Stimulated activated CD8-positive, alpha-beta memory T cell treated with anti-CD3 and anti-CD28 coated beads, Interleukin-7, amount 100 ng/mL, for 1 hour (primary cell): ENCODE results near the gene PRR35.
A peak's percentile ranks its signal among the peaks of the same experiment; 100 is the strongest.

Source experiments
- DNase-seq, 2 donors: peaks; one replicate each; pipeline ENCODE4 v3.0.0-alpha.2; 2020; ENCODE audit warnings: low read depth in 2 of 2

The PRR35 gene

DNA sequence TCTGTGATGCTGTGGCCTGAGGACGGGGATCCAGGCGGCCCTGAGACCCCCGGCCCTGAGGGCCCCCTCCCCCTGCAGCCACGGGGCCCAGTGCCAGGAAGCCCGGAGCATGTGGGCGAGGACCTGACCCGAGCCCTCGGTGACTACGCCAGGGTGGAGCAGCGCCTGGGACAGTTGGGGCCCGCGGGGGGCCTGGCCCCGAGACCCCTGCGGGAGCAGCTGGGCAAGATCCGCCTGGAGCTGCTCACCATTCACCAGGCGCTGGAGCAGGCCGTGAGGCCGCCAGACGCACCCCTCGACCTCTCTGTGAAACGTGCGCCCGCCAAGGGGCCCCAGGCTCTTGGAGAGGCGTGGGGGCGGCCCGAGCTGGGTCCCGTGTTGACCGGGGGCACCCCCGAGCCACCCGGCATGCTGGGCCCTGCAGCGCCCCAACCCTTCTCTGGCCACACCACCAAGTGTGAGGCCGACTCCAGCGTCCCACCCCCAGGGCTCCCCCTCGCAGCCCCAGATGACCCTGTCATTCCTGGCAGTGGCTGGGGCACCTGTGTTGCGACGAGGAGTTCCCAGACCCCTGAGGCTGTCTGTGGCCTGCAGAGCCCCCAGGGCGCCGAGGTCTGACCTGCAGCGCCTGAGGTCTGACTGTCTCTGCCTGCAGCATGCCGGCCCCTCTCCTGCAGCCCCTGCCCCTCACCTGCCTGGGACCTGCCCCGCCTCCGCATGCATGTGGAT is 4.7 kb downstream of the PRR35 start:
- DNase-seq, result no peak

DNA sequence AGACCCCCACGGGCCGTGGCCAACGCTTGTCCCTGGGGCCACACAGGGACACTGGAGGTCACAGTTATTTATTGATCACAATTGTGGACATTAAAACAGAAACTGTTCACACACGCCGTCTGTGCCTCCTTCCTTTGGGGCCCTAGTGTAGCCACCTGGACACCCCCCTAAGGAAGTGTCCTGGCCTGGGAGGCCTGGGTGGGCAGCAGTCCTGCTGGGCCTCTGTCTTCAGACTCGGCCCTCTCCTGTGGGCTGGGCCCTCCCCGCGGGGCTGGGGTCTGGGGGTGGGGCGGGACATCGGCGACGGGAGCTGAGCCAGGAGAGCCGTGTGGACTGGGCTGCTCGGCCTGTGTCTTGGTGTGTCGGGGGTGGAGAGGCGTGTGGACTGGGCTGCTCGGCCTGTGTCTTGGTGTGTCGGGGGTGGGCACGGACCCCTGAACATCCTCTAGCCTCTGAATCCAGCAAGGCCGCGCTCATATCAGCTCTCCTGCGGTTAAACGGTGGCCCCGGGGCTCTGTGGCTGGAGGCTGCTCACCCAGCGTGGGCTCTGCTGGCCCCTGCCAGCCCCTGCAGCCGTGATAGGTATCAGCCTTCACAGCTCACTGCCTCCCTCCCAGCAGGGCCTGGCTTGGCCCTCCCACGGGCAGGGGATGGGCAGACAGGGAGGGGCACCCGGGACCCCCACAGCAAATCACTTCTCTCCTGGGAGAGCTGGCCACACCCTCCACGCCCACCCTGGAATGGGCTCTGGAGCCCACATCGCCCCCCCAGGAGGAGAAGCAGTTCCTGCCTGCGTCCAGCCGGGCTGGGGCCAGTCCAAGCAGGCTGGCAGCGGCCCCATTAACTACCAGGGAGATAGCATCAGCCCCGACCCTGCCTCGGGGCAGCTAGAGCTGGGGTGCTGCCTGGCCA is 5.5 kb downstream of the PRR35 start:
- no peak for DNase-seq

DNA sequence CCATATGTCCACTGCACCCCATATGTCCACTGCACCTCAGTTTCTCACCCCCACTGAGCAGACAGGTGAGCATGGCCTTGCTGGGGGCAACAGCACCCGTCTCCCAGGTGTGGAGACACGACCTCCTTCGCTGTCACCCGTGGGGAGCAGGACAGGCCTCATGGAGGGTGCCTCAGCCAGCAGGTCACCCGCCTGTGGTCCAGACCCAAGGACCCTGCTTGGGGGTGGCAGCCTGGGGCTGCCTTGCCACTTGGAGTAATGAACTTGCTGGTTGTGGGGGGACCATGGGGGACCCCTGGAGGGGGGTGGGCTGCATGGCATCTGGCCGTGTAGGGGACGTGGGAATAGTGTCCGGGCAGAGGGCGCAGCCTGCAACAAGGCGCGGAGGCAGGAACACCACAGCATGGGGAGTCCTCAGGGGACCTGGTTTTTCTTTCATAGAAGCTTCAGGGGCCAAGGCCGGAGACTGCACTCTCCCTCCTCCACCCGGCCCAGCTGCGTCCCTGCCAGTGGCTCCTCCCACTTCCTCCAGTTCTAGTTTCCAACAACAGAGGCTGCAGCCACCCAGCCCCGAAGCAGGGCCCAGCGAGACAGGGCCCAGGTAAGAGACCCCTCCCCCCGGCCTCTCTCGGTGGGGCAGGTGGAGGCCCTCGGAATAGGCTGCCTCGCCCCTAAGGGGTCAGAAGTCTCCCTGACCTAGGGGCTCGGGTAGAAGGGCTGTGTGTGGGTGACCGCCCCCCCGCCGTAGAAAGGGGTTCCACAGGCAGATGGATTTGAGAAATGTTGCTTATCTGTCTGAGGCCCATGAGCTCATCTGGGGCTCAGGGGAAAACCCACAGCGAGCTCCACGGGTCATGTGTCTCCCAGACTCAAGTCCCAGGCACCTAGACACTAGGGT is 6.5 kb downstream of the PRR35 start, which contains the start of gene NHLRC4:
TSS of gene NHLRC4 (plus strand) at position 531 of the 898 bp plus-strand sequence. CDS start 1,043 bp downstream, outside the sequence.
- no peak for DNase-seq

DNA sequence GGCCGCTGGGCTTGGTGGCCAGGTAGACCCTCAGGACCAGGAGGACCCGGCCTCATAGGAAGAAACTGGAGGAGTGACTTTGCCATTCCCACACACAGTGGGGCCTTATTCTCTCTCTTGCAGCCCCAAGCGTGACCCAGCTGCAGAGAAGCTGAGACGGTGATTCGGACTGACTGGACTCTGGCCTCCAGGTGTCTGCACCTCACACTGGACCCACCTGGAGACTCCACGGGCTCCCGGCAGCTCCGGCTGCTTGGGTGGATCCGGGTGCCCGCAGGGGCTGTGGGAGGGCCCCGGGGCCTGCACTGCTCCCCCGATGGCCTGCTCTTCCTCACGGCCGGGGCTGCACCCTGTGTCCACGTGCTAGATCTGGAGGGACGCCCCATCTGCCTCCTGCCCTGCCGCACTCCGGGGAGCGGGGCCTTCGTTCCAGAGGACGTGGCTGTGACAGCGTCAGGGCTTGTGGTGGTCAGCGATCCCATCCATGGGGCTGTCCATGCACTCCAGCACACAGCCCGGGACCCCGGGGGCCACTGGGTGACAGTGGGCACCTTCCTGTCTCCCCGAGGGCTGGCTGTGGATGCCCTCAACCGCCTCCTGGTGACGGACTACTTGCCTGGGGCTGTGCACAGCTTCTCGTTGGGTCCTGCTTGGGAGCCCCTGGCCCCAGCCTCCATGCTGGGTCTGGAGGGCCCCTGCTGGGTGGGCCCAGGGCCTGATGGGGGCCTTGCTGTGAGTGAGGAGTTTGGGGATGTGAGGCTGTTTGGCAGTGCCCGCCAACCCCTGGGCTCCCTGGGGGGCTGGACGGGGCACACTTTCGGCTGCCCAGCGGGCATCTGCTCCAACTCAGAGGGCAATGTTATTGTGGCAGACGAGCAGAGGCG is 7.4 kb downstream of the PRR35 start:
- DNase-seq, result no peak

DNA sequence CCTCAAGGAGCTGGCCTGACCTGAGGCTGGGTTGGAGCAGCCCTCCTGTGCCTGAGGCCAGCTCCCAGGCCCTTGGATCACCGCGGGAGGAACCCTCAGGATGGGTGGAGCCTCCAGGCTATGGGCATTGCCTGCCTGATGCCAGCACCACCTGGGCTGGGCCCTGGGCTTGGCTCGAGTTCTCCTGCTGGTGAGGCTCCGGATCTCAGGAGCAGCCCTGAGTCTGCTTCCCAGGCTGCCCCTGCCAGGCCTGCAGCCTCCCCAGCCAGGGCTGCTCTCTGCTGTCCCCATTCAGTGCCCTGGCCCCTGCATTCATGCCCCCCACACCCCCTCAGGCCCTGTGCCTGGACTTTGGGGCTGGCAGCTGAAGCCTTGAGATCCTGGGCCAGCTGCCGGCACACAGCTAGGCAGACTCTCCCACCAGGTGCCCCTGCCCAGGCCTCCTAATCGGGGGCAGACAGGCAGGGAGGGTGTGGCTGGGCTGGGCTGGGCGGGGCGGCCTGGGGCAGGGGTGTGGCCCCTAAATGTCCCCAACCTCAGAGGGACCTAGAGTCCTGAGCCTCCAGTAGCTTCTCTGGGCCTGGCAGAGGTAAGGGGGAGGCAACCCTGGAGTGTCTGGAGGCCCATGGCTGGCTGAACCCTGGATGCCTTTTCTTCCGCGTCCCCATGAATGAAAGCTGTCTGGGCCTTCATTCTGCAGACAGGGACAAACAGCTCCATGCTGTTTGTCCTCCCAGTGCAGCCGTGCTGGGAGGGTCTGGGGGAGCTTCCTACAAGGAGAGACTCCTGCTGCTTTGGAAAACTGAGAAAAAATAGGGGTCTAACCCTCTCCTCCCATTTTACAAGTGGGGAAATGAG is 8.4 kb downstream of the PRR35 start:
- no peak for DNase-seq

DNA sequence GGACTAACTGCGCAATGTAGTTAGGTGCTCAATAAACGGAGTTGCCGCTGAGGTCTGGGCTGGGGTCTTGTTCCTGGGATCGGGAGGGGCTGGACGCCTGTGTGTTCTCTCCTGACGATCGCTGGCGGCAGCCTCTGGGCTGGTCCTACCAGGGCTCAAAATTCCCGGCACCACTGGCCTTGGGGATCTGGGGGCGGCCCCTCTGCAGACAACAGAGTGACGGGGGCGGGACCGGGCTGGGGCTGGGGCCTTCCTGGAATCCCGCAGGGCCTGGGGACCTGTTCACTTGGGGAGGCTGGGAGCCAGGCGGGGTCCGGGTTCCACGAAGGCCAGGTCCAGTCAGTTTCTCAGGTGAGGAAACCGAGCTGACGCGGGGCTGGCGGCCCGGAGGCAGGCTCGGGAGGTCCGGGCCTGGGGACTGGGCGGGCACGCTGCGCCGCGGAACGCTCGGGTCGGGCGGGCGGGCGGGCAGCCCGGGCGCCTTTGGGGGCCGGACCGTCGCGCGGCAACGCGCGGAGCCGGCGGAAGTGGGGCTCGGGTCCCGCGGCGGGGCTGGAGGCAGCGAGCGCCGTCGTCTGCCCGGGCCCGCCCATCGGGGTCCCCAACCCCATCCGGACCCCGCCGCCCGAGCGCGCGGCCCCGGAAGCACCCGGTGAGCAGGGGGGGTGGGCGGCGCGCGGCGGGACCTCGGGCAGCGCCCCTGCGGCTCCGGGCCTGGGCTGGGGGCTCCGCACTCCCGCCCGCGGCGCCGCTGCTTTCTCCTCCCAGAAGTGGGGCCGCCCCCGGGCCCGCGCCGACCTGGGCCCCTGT is 9.5 kb downstream of the PRR35 start, which contains the start of gene PIGQ:
TSS of gene PIGQ (plus strand) at position 524 of the 810 bp plus-strand sequence. CDS start 4,107 bp downstream, outside the sequence.
- peak; percentile 35 to 37 for DNase-seq

DNA sequence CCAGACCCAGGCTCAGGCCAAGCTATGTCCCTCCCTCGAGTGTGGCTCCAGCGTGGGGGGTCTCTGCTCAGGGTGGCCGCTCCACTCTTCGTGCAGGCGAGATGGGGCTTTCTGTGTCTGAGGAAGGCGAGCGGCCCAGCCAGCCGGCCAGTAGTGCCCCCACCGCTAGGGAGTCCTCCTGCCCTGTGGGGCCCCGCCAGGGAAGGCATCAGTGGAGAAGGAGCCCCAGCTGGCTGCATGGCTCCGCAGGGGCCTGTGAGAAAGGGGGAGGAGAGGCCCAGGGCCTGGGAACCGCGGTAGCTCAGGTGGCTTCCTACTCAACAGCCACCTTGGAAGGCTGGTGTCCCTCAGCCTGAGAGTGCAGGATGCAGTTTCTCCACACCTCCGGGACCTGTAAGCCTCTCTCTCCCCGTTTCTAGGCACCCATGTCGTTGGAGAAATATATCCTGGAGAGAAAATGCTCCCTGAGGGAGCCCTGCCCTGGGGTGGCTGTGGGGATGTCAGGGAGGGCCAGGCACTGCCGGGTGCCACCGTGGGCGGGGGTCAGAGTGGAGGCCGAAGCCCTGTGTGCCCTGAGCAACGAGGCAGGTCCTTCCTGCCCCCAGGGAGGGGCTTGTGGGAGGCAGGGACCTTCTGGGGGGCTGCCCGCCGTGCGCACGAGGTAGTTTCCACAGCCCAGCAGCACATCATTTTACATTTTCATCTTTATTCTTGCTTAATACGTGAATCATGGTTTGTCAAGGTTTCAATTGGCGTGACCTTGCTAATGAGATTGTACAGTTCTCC is 12.9 kb downstream of the PRR35 start:
- no peak for DNase-seq

DNA sequence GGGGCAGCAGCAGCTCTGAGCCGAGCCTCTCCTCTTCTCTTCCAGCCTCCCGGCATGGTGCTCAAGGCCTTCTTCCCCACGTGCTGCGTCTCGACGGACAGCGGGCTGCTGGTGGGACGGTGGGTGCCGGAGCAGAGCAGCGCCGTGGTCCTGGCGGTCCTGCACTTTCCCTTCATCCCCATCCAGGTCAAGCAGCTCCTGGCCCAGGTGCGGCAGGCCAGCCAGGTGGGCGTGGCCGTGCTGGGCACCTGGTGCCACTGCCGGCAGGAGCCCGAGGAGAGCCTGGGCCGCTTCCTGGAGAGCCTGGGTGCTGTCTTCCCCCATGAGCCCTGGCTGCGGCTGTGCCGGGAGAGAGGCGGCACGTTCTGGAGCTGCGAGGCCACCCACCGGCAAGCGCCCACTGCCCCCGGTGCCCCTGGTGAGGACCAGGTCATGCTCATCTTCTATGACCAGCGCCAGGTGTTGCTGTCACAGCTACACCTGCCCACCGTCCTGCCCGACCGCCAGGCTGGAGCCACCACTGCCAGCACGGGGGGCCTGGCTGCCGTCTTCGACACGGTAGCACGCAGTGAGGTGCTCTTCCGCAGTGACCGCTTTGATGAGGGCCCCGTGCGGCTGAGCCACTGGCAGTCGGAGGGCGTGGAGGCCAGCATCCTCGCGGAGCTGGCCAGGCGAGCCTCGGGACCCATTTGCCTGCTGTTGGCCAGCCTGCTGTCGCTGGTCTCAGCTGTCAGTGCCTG is 14.0 kb downstream of the PRR35 start:
- DNase-seq, result no peak

DNA sequence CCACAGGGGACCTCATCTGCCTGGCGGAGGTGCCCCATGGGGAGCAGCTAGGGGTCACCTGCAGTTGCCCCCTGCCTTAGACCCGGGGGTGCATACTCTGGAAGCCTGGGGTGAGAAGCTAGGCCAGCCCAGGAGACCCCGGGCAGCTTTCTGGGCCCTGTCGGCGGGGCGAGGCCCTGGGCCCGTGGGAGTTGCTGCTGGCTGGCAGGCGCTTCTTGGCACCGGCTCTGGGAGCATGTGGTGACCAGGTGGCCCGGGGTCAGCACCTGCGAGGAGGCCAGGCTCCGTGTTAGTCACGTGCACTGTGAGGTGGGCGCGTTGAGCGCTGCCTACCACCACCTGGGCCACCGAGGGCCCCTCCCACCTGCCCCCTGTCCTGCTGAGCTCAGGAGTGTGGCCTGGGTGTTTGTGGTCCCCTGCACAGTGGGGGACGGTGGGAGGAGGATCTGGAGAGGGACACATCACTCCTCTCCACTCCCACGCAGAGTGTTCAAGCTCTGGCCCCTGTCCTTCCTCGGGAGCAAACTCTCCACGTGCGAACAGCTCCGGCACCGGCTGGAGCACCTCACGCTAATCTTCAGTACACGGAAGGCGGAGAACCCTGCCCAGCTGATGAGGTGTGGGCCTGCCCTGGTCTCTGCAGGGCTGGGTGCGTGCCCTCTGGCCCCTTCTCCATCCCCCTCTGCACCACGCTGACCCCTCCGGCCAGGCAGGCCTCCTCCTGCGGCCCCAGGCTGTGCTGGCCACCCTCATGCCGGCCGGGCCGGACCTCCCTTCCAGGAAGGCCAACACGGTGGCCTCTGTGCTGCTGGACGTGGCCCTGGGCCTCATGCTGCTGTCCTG is 15.4 kb downstream of the PRR35 start:
- no peak for DNase-seq

DNA sequence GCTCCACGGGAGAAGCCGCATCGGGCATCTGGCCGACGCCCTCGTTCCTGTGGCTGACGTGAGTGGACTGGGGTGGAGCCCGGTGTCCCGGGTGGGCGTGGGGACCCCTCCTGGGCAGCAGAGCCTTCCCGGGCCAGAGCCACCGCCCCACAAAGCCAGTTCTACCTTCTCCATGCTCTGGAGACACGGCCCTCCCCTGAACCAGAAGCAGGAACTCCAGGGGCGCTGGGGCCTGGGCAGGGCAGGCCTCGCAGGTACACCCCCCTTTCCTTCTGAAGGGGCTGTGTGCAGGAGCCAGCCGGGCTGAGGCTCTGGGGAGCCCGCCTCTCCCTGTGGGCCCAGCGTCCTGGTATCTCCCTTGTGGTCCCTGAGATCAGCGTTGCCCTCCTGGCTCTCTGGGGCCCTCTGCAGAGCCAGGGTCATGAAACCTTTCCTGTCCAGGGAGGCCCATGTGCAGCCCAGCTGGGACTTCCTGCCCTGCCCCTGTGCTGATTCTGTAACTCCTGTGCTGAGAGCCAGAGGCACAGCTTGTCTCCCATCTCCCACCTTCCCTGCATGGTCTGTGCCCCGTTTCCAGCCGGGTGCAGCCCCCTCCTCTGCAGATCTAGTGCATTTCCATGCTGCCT is 16.1 kb downstream of the PRR35 start:
- DNase-seq, result no peak

DNA sequence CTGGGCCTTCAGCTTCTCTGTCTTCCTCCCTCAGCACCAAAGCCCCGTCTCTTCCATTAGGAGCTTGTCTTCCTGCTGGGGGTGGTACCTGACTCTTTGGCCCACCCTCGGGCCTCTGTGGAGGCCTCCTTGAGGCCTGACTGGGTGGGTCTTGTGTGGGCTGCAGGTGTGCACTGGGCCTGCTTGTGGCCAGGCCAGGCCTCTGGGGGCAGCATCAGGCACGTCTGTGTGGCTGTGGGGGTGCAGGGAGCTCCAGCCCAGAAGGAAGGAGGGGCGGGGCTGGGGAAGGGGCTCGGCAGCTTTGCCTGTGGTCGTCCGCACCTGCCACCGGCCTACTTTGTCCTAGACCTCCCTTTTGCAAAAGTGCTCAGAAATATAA is 16.6 kb downstream of the PRR35 start:
- no peak for DNase-seq

DNA sequence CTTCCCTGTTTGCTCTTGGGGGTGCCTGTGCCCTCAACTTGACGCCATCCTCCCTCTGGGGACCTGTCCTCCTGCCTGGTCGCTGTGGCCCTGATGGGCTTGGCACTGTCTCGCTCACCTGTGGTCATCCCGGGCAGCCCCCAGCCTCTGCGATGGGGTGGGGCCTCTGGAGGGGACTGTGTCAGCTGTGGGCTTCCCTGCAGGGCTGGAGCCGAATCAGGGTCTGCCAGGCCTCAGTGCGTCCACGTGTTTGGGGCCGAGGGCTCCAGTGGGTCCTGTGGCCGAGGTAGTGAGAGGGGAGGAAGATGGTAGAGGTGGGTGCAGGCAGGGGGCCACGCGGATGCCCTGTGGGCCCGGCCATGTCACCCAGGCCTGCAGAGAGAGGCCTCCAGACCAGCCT is 17.6 kb downstream of the PRR35 start:
- DNase-seq, result no peak

DNA sequence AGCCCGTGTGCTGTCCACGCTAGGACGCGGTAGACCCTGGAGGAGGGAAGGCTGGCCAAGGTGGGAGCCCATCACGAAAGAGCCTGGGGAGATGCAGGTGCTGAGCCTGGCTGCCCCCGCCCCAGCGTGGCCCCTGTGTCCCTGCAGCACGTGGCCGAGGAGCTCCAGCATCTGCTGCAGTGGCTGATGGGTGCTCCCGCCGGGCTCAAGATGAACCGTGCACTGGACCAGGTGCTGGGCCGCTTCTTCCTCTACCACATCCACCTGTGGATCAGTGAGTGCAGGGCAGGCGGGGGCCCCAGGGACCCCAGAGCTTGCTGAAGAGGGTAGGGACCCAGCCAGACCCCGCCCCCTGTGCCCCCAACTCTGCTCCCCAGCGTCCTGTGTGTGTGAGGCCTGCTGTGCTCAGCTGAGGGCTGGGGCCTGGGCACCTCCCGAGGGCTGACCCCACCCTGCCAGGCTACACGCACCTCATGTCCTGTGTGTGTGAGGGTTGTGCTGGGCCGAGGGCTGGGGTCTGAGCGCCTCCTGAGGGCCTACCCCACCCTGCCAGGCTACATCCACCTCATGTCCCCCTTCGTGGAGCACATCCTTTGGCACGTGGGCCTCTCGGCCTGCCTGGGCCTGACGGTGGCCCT is 18.2 kb downstream of the PRR35 start:
- no peak for DNase-seq

DNA sequence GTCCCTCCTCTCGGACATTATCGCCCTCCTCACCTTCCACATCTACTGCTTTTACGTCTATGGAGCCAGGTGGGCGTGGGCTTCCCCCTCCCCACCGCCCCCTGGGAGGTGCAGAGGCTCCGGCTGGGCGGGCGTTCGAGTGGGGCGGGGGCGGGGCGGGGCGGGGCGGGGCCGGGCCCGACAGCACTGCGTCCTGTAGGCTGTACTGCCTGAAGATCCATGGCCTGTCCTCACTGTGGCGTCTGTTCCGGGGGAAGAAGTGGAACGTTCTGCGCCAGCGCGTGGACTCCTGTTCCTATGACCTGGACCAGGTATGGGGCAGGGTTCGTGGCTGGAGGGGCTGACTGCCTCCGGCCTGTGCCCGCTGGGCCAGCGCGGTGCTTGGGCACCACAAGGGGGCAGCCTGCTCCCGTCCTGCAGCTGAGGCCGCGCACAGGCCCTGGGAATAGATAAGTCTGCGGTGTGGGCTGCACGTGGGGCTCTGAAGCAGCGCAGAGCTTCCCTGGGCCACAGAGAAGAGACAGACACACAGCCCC is 18.7 kb downstream of the PRR35 start:
- DNase-seq, result no peak
